ENCODE data around the gene MAP3K6.

MAP3K6 gene

GRCh38 chr1:27356277-27356618 is 10.5 kb downstream of the MAP3K6 start:
- Histone ChIP-seq H3K4me2 (ENCODE audit: low read depth, low read length, poor library complexity, severe bottlenecking) (no peak overlapping the region), H3K9me3 (ENCODE audit: insufficient read depth, low read length) (no peaks in the 10 kb centered on the region), H2AFZ (ENCODE audit: low read depth, low read length, severe bottlenecking) (no peak overlapping the region), H3K4me3 (ENCODE audit: insufficient read depth, low read length, poor library complexity, severe bottlenecking) (no peak overlapping the region), H4K20me1 (ENCODE audit: low read depth, low read length) (no peaks in the 10 kb centered on the region), H3K9ac (ENCODE audit: low read length) (no peak overlapping the region), H3K27ac (ENCODE audit: low read depth, low read length) (no peak overlapping the region), H3K9me2 (replicated peaks; ENCODE audit: insufficient read depth, low read length) (no peaks in the 10 kb centered on the region), H3K27me3 (ENCODE audit: low read length) (no peaks in the 10 kb centered on the region), H3F3A (ENCODE audit: insufficient read depth) (no peaks in the 10 kb centered on the region), H3K36me3 (ENCODE audit: low read length) (no peaks in the 10 kb centered on the region), H3K79me2 (ENCODE audit: insufficient read depth, low read length) (no peaks in the 10 kb centered on the region)
- TF ChIP-seq, protein P1, sequence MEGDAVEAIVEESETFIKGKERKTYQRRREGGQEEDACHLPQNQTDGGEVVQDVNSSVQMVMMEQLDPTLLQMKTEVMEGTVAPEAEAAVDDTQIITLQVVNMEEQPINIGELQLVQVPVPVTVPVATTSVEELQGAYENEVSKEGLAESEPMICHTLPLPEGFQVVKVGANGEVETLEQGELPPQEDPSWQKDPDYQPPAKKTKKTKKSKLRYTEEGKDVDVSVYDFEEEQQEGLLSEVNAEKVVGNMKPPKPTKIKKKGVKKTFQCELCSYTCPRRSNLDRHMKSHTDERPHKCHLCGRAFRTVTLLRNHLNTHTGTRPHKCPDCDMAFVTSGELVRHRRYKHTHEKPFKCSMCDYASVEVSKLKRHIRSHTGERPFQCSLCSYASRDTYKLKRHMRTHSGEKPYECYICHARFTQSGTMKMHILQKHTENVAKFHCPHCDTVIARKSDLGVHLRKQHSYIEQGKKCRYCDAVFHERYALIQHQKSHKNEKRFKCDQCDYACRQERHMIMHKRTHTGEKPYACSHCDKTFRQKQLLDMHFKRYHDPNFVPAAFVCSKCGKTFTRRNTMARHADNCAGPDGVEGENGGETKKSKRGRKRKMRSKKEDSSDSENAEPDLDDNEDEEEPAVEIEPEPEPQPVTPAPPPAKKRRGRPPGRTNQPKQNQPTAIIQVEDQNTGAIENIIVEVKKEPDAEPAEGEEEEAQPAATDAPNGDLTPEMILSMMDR (IDR thresholded peaks at IDR 0.05; ENCODE audit: insufficient read depth, low read length, poor library complexity, severe bottlenecking) = no peak
- TF ChIP-seq EZH2phosphoT487 (conservative IDR thresholded peaks at IDR 0.05; ENCODE audit: low read length) = no peak

- Histone ChIP-seq H3K79me2 (ENCODE audit: insufficient read depth, low read length) (no peaks in the 10 kb centered on the region), H3K9ac (ENCODE audit: low read length) (no peak overlapping the region), H3K4me2 (ENCODE audit: low read depth, low read length, poor library complexity, severe bottlenecking) (no peak overlapping the region), H3F3A (ENCODE audit: insufficient read depth) (no peaks in the 10 kb centered on the region), H3K9me2 (replicated peaks; ENCODE audit: insufficient read depth, low read length) (no peaks in the 10 kb centered on the region), H3K27me3 (ENCODE audit: low read length) (no peaks in the 10 kb centered on the region), H3K4me3 (ENCODE audit: insufficient read depth, low read length, poor library complexity, severe bottlenecking) (no peak overlapping the region), H4K20me1 (ENCODE audit: low read depth, low read length) (no peaks in the 10 kb centered on the region), H3K9me3 (ENCODE audit: insufficient read depth, low read length) (no peaks in the 10 kb centered on the region), H2AFZ (ENCODE audit: low read depth, low read length, severe bottlenecking) (no peak overlapping the region), H3K36me3 (ENCODE audit: low read length) (no peaks in the 10 kb centered on the region), H3K27ac (ENCODE audit: low read depth, low read length) (no peak overlapping the region)
- TF ChIP-seq EZH2phosphoT487 (conservative IDR thresholded peaks at IDR 0.05; ENCODE audit: low read length) = no peak
- TF ChIP-seq, protein P1 (IDR thresholded peaks at IDR 0.05; ENCODE audit: insufficient read depth, low read length, poor library complexity, severe bottlenecking) = no peak
Observed at GRCh38 chr1:27355683-27356082, 11.1 kb downstream of the MAP3K6 start.

- Histone ChIP-seq H3K4me3 (ENCODE audit: insufficient read depth, low read length, poor library complexity, severe bottlenecking) (no peak overlapping the region), H3K36me3 (ENCODE audit: low read length) (no peaks in the 10 kb centered on the region), H3F3A (ENCODE audit: insufficient read depth) (no peaks in the 10 kb centered on the region), H3K9ac (ENCODE audit: low read length) (no peak overlapping the region), H3K79me2 (ENCODE audit: insufficient read depth, low read length) (no peaks in the 10 kb centered on the region), H3K9me2 (replicated peaks; ENCODE audit: insufficient read depth, low read length) (no peaks in the 10 kb centered on the region), H4K20me1 (ENCODE audit: low read depth, low read length) (no peaks in the 10 kb centered on the region), H3K9me3 (ENCODE audit: insufficient read depth, low read length) (no peaks in the 10 kb centered on the region), H2AFZ (ENCODE audit: low read depth, low read length, severe bottlenecking) (no peak overlapping the region), H3K4me2 (ENCODE audit: low read depth, low read length, poor library complexity, severe bottlenecking) (no peak overlapping the region), H3K27me3 (ENCODE audit: low read length) (no peaks in the 10 kb centered on the region), H3K27ac (ENCODE audit: low read depth, low read length) (no peak overlapping the region)
- no peak for TF ChIP-seq EZH2phosphoT487 (conservative IDR thresholded peaks at IDR 0.05; ENCODE audit: low read length)
- TF ChIP-seq, protein P1 (IDR thresholded peaks at IDR 0.05; ENCODE audit: insufficient read depth, low read length, poor library complexity, severe bottlenecking) = no peak
Observed at GRCh38 chr1:27353629-27354028, 13.1 kb downstream of the MAP3K6 start.

DNA sequence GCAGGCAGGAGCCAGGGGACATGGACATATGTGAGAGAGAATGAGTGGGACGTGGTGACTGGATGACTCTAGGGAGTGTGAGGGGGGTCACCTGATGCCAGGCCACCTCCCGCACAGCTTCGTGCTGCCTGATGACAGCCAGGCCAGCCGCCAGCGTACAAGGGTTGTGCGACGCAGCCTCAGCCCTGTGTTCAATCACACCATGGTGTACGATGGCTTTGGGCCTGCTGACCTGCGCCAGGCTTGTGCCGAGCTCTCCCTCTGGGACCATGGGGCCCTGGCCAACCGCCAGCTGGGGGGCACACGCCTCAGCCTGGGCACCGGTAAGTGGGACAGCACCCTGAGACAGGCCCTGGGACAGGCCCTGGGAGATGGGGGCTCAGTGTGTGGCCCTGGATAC is 13.6 kb downstream of the MAP3K6 start:
- no peak for TF ChIP-seq EZH2phosphoT487 (conservative IDR thresholded peaks at IDR 0.05; ENCODE audit: low read length)
- TF ChIP-seq, protein P1 (IDR thresholded peaks at IDR 0.05; ENCODE audit: insufficient read depth, low read length, poor library complexity, severe bottlenecking) = no peak
- no peaks in the 10 kb centered on the region for H3K9me3 ChIP-seq (ENCODE audit: insufficient read depth, low read length)
- no peak overlapping the region for H3K4me2 ChIP-seq (ENCODE audit: low read depth, low read length, poor library complexity, severe bottlenecking)
- no peaks in the 10 kb centered on the region for H3K27me3 ChIP-seq (ENCODE audit: low read length)
- no peaks in the 10 kb centered on the region for H3K9me2 ChIP-seq (replicated peaks; ENCODE audit: insufficient read depth, low read length)
- no peak overlapping the region for H3K27ac ChIP-seq (ENCODE audit: low read depth, low read length)
- no peaks in the 10 kb centered on the region for H3K36me3 ChIP-seq (ENCODE audit: low read length)
- H3K79me2 ChIP-seq (ENCODE audit: insufficient read depth, low read length) = no peaks in the 10 kb centered on the region
- H3K9ac ChIP-seq (ENCODE audit: low read length) = no peak overlapping the region
- no peak overlapping the region for H3K4me3 ChIP-seq (ENCODE audit: insufficient read depth, low read length, poor library complexity, severe bottlenecking)
- H2AFZ ChIP-seq (ENCODE audit: low read depth, low read length, severe bottlenecking) = no peak overlapping the region
- H4K20me1 ChIP-seq (ENCODE audit: low read depth, low read length) = no peaks in the 10 kb centered on the region
- H3F3A ChIP-seq (ENCODE audit: insufficient read depth) = no peaks in the 10 kb centered on the region

Data from SU-DHL-6 (cell line).